ENCODE data around the gene TTLL5. TPM values are rescaled to one million over a fixed set of nuclear protein-coding genes. Genes with fewer than 3 reads are reported as not detected.

Gene TTLL5
- total RNA-seq, 1 donor from 2014 or later: 29.6 TPM

GRCh38 chr14:75655235-75655634, 5.8 kb upstream of the TTLL5 start:
- DNase-seq (ENCODE audit: low spot score): no peak
- no peak overlapping the region for H3K4me3 Mint-ChIP-seq (ENCODE audit: low read depth)
- intact Hi-C loops (cut with micrococcal nuclease): no loop called here
- no peaks in the 10 kb centered on the region for H3K9me3 Mint-ChIP-seq
- H3K27ac Mint-ChIP-seq: no peak overlapping the region
- H3K36me3 Mint-ChIP-seq (ENCODE audit: low read depth): peaks cover 55% of the 10 kb centered on the region
- H3K4me1 Mint-ChIP-seq (ENCODE audit: low read depth): peaks cover 19% of the 10 kb centered on the region
- H3K27me3 Mint-ChIP-seq (ENCODE audit: low read depth): no peaks in the 10 kb centered on the region

DNA sequence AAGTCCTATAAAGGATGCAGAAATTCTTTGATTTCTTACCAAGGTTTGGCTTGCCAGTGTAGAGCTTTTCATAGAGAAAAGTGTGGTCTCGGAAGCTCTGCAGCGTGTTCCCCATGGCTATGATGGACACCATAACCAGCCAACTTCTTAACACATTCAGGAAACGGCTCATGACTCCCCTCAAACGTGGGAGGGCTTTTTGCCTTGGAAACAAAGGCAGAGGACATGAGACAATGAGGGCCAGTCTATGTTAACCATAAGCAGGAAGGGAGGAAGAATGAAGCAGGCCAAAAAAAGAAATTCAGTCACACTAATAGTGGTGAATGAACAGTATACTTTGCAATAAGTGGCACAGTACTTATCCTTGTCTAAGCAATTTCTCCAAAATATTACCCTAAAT, 3.7 kb upstream of the TTLL5 start:
- no peak for DNase-seq (ENCODE audit: low spot score)
- intact Hi-C loops (cut with micrococcal nuclease): no loop called here
- peaks cover 37% of the 10 kb centered on the region for H3K36me3 Mint-ChIP-seq (ENCODE audit: low read depth)
- no peak overlapping the region for H3K4me3 Mint-ChIP-seq (ENCODE audit: low read depth)
- no peaks in the 10 kb centered on the region for H3K9me3 Mint-ChIP-seq
- H3K27me3 Mint-ChIP-seq (ENCODE audit: low read depth): no peaks in the 10 kb centered on the region
- peaks cover 28% of the 10 kb centered on the region for H3K4me1 Mint-ChIP-seq (ENCODE audit: low read depth)
- H3K27ac Mint-ChIP-seq: peak overlapping the region; percentile 66

- DNase-seq (ENCODE audit: low spot score): no peak
- Mint-ChIP-seq H3K9me3 (no peaks in the 10 kb centered on the region), H3K36me3 (ENCODE audit: low read depth) (peaks cover 27% of the 10 kb centered on the region), H3K27ac (no peak overlapping the region), H3K27me3 (ENCODE audit: low read depth) (no peaks in the 10 kb centered on the region), H3K4me3 (ENCODE audit: low read depth) (no peak overlapping the region), H3K4me1 (ENCODE audit: low read depth) (peaks cover 31% of the 10 kb centered on the region)
- intact Hi-C loops (cut with micrococcal nuclease): no loop called here
Observed at GRCh38 chr14:75658957-75659356, 2.1 kb upstream of the TTLL5 start.

GRCh38 chr14:75660238-75660629, 812 bp upstream of the TTLL5 start:
- DNase-seq (ENCODE audit: low spot score): no peak
- intact Hi-C loops (cut with micrococcal nuclease): loop anchor here (2.0 to 10.0 kb wide), 3 partner anchors 163 to 895 kb away; partner anchors contain the start of genes NEK9 and YLPM1
- H3K36me3 Mint-ChIP-seq (ENCODE audit: low read depth): peaks cover 25% of the 10 kb centered on the region
- H3K27ac Mint-ChIP-seq: peak overlapping the region; percentile 93
- H3K4me1 Mint-ChIP-seq (ENCODE audit: low read depth): peaks cover 29% of the 10 kb centered on the region
- H3K27me3 Mint-ChIP-seq (ENCODE audit: low read depth): no peaks in the 10 kb centered on the region
- peak overlapping the region; percentile 98 for H3K4me3 Mint-ChIP-seq (ENCODE audit: low read depth)
- no peaks in the 10 kb centered on the region for H3K9me3 Mint-ChIP-seq

GRCh38 chr14:75661499-75661814, 411 bp downstream of the TTLL5 start:
- intact Hi-C loops (cut with micrococcal nuclease): loop anchor here (2.0 to 10.0 kb wide), 3 partner anchors 165 to 897 kb away; partner anchors contain the start of genes NEK9 and YLPM1
- no peaks in the 10 kb centered on the region for H3K9me3 Mint-ChIP-seq
- no peak for DNase-seq (ENCODE audit: low spot score)
- H3K27me3 Mint-ChIP-seq (ENCODE audit: low read depth): no peaks in the 10 kb centered on the region
- peaks cover 17% of the 10 kb centered on the region for H3K36me3 Mint-ChIP-seq (ENCODE audit: low read depth)
- peaks cover 29% of the 10 kb centered on the region for H3K4me1 Mint-ChIP-seq (ENCODE audit: low read depth)
- peak overlapping the region; percentile 93 for H3K27ac Mint-ChIP-seq
- H3K4me3 Mint-ChIP-seq (ENCODE audit: low read depth): peak overlapping the region; percentile 98

DNA sequence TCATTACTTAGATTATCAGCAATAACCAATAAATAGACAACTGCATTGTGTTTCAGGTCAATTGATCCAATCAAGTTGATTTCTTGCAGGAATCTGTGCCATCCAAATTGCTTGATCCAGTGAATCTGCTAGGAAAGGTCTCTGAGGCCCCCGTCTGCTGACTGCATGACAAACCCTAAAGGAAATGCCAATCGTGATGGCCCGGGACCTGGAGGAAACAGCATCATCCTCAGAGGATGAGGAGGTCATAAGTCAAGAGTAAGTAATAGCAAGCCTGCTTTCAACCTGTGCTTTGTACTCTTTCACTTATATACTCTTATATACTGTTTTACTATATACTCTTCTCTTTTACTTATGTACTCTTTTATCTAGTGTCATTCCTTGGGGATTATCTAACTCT, 1.9 kb downstream of the TTLL5 start:
- peaks cover 16% of the 10 kb centered on the region for H3K36me3 Mint-ChIP-seq (ENCODE audit: low read depth)
- no peaks in the 10 kb centered on the region for H3K27me3 Mint-ChIP-seq (ENCODE audit: low read depth)
- intact Hi-C loops (cut with micrococcal nuclease): loop anchor here (5.0 to 10.0 kb wide), 2 partner anchors 536 to 898 kb away; partner anchors contain the start of genes NEK9 and YLPM1
- H3K4me3 Mint-ChIP-seq (ENCODE audit: low read depth): peak overlapping the region; percentile 31
- H3K4me1 Mint-ChIP-seq (ENCODE audit: low read depth): peaks cover 25% of the 10 kb centered on the region
- H3K27ac Mint-ChIP-seq: no peak overlapping the region
- H3K9me3 Mint-ChIP-seq: no peaks in the 10 kb centered on the region
- DNase-seq (ENCODE audit: low spot score): no peak

DNA sequence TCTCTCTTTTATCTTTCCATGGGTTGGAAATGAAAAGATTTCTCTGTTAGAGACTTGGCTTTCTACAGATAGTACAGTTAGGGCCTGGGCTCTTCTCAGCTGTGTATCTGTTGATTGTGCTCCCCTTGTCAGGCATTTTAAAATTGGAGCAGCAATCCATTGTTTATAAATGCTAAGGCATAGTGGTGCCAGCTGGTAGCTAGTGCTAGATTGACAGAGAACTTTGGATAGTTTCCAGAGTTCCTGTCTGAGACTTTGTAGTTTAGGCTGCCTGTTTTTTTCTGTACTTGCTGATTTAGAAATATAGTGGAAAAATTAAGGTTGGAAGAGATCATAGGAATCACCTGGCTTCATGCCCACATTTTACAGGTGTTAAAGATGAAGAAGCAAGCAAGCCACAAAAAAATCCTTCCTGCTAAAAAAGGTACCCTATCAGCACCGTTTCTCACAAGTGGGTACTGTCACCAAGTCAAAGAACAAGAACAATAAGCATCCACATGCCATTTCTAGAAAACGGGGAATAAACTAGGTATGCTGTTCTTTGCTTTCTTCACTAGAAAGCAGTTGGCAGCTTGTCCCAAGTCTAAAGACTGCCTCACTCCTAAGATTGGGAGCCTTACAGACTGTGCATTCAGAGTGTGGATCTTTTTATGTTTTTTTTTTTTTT, 6.2 kb downstream of the TTLL5 start:
- no peak for DNase-seq (ENCODE audit: low spot score)
- no peaks in the 10 kb centered on the region for H3K9me3 Mint-ChIP-seq
- no peak overlapping the region for H3K4me3 Mint-ChIP-seq (ENCODE audit: low read depth)
- no peaks in the 10 kb centered on the region for H3K27me3 Mint-ChIP-seq (ENCODE audit: low read depth)
- peaks cover 48% of the 10 kb centered on the region for H3K36me3 Mint-ChIP-seq (ENCODE audit: low read depth)
- H3K4me1 Mint-ChIP-seq (ENCODE audit: low read depth): peaks cover 9% of the 10 kb centered on the region
- intact Hi-C loops (cut with micrococcal nuclease): loop anchor here (10.0 kb wide), 1 partner anchor 902 kb away; the partner anchor contains the start of gene YLPM1
- H3K27ac Mint-ChIP-seq: no peak overlapping the region

DNA sequence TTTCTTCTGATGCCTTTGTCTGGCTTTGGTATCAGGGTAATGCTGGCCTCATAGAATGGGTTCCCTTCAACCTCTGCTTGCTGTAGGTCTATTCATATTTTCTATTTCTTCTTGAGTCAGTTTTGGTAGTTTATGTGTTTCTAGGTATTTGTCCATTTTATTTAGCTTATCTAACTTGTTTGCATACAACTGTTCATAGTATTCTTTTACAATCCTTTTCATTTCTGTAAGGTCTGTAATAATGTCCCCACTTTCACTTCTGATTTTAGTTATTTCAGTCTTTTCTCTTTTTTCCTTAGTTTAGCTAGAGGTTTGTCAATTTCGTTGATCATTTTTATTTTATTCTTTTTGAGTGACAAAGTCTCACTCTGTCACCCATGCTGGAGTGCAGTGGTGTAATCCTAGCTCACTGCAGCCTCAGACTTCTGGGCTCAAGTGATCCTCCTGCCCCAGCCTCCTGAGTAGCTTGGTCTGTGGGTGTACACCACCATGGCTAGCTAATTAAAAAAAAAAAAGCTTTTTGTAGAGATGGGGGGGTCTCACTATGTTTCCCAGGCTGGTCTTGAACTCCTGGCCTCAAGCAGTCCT, 11.7 kb downstream of the TTLL5 start:
- no peak overlapping the region for H3K27ac Mint-ChIP-seq
- H3K27me3 Mint-ChIP-seq (ENCODE audit: low read depth): no peaks in the 10 kb centered on the region
- peaks cover 18% of the 10 kb centered on the region for H3K4me1 Mint-ChIP-seq (ENCODE audit: low read depth)
- H3K4me3 Mint-ChIP-seq (ENCODE audit: low read depth): no peak overlapping the region
- intact Hi-C loops (cut with micrococcal nuclease): no loop called here
- H3K9me3 Mint-ChIP-seq: no peaks in the 10 kb centered on the region
- peaks cover 61% of the 10 kb centered on the region for H3K36me3 Mint-ChIP-seq (ENCODE audit: low read depth)
- DNase-seq (ENCODE audit: low spot score): no peak

GRCh38 chr14:75673345-75674035, 12.4 kb downstream of the TTLL5 start:
- Mint-ChIP-seq H3K4me3 (ENCODE audit: low read depth) (no peak overlapping the region), H3K36me3 (ENCODE audit: low read depth) (peaks cover 58% of the 10 kb centered on the region), H3K27me3 (ENCODE audit: low read depth) (no peaks in the 10 kb centered on the region), H3K4me1 (ENCODE audit: low read depth) (peaks cover 18% of the 10 kb centered on the region), H3K9me3 (no peaks in the 10 kb centered on the region), H3K27ac (peak overlapping the region; percentile 77)
- DNase-seq (ENCODE audit: low spot score): no peak
- intact Hi-C loops (cut with micrococcal nuclease): no loop called here

GRCh38 chr14:75675265-75675960, 14.4 kb downstream of the TTLL5 start:
- H3K27ac Mint-ChIP-seq: no peak overlapping the region
- DNase-seq (ENCODE audit: low spot score): no peak
- peaks cover 44% of the 10 kb centered on the region for H3K36me3 Mint-ChIP-seq (ENCODE audit: low read depth)
- H3K4me1 Mint-ChIP-seq (ENCODE audit: low read depth): peaks cover 18% of the 10 kb centered on the region
- H3K4me3 Mint-ChIP-seq (ENCODE audit: low read depth): no peak overlapping the region
- H3K9me3 Mint-ChIP-seq: no peaks in the 10 kb centered on the region
- no peaks in the 10 kb centered on the region for H3K27me3 Mint-ChIP-seq (ENCODE audit: low read depth)
- intact Hi-C loops (cut with micrococcal nuclease): no loop called here

GRCh38 chr14:75685910-75686309, 24.9 kb downstream of the TTLL5 start:
- Mint-ChIP-seq H3K9me3 (no peaks in the 10 kb centered on the region), H3K4me3 (ENCODE audit: low read depth) (no peak overlapping the region), H3K36me3 (ENCODE audit: low read depth) (peaks cover 32% of the 10 kb centered on the region), H3K27ac (no peak overlapping the region), H3K27me3 (ENCODE audit: low read depth) (no peaks in the 10 kb centered on the region), H3K4me1 (ENCODE audit: low read depth) (peaks cover 8% of the 10 kb centered on the region)
- DNase-seq (ENCODE audit: low spot score): no peak
- intact Hi-C loops (cut with micrococcal nuclease): no loop called here

GRCh38 chr14:75689012-75689411, 28.0 kb downstream of the TTLL5 start:
- H3K4me1 Mint-ChIP-seq (ENCODE audit: low read depth): peaks cover 8% of the 10 kb centered on the region
- H3K36me3 Mint-ChIP-seq (ENCODE audit: low read depth): peaks cover 35% of the 10 kb centered on the region
- no peak for DNase-seq (ENCODE audit: low spot score)
- no peaks in the 10 kb centered on the region for H3K27me3 Mint-ChIP-seq (ENCODE audit: low read depth)
- intact Hi-C loops (cut with micrococcal nuclease): no loop called here
- no peak overlapping the region for H3K4me3 Mint-ChIP-seq (ENCODE audit: low read depth)
- no peak overlapping the region for H3K27ac Mint-ChIP-seq
- H3K9me3 Mint-ChIP-seq: no peaks in the 10 kb centered on the region

All from activated T-helper 2 cell treated with anti-CD3 and anti-CD28 coated beads, Interferon-gamma antibody, Interleukin-2, Interleukin-4, amounts not matched to agents 10 μg/mL and 5 μg/mL and 100 μg/mL, durations not matched to agents 14 hours and 24 hours and 36 hours (primary cell).